ENCODE data around the gene TRPC4.
"Not testable (repeated sequence)": the region's sequence is repeated elsewhere in the genome, so short reads cannot be mapped to it uniquely, and the experiment has no call there.

TRPC4 gene

DNA sequence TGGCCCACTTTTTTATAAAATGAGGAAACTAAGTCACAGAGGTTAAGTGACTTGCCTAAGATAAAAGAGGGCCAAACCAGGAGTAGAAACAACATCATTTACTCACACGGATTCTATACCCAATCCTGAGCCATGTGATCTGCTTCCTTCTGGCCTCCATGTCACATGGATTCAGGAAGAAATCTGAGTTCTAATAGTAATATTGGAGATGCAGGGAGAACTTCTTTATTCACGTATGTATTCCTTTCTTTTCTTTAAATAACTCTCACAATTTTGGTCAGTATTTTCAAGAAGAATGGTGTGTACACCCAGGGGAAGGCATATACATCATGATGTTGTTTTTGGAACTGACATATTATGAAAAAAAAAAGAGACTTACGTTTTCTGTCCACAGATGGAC, 272.8 kb downstream of the TRPC4 start:
- DNase-seq, result no peak

- no peak for DNase-seq
Observed at GRCh38 chr13:37595162-37595561, 274.4 kb downstream of the TRPC4 start.

GRCh38 chr13:37594550-37594949, 275.0 kb downstream of the TRPC4 start:
- no peak for DNase-seq

GRCh38 chr13:37589381-37589780, 280.2 kb downstream of the TRPC4 start:
- not testable (repeated sequence) for DNase-seq

GRCh38 chr13:37587236-37587635, 282.3 kb downstream of the TRPC4 start:
- DNase-seq, result no peak
